ENCODE data around the gene PDK4.

DNA sequence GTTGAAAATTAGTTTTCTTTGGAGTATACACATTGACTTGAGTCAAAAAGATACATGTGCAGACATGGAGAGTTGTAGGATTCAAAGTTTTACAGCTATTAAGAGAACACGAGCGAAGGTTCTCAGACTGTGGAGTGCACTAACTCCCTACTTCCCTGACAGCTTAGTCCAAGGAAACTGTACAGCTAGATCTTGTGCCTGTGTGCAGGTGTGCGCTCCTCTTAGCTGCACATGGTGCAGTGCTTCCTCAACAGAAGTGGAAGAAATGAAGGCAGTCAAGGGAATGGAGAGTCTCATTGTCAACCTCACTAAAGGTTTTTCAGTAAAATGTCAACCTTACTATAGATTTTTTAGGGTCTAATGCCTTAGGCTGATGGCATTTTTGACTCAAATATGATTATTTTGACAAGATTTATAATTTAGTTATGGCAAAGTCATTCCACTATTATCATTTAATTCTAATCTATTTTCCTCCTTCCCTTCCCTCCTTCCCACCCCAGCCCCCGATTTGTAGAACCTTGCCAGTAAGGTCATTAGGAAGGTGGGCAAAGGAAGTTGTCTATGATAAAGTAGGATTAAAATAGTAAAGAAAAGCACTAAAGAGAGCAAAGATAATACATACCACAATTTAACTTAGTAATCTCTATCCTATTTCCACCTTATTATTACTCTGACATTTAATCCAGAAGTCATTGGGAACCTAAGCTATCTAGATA lies 13.6 kb downstream of the PDK4 start:
- TF ChIP-seq SIX4 (CRISPR knock-in tag; IDR thresholded peaks at IDR 0.05): no peak
- TF ChIP-seq ZNF776 (CRISPR knock-in tag; IDR thresholded peaks at IDR 0.05): no peak
- no peak for TF ChIP-seq ZNF10 (CRISPR knock-in tag; IDR thresholded peaks at IDR 0.05; ENCODE audit: borderline replicate concordance, low read depth)
- no peak for TF ChIP-seq POLR2AphosphoS5 (IDR thresholded peaks at IDR 0.05; ENCODE audit: low read depth, low read length)
- TF ChIP-seq ARNT (IDR thresholded peaks at IDR 0.05): no peak
